H1 (cell line): ENCODE data around the gene CD40LG. TPM values are rescaled to one million over a fixed set of nuclear protein-coding genes. Genes with fewer than 3 reads are reported as not detected.
A peak's percentile ranks its signal among the peaks of the same experiment; 100 is the strongest.

Experiments
- CTCF ChIA-PET: fragments of 300-600 bp; sonication (Branson Sonifier 250); formaldehyde crosslinking; loops from one replicate; lab custom pipeline; 2021; ENCODE audit not compliant: partially characterized antibody; lab: Charles Lee
- POLR2A ChIA-PET: fragments of 300-600 bp; sonication (Branson Sonifier 250); formaldehyde crosslinking; loops from one replicate; lab custom pipeline; 2021; ENCODE audit warnings: inconsistent platforms; ENCODE audit not compliant: partially characterized antibody; lab: Charles Lee
- DNase-seq, 2 experiments: peaks; one replicate each; pipeline versions ENCODE4 v3.0.0 to v3.0.0-alpha.2; 2010 to 2022; ENCODE audit warnings: low spot score in 2 of 2, low read depth in 1 of 2, mixed read lengths in 1 of 2
- FAIRE-seq: peaks from 2 replicates; lab custom pipeline; 2011; peaks lifted over from hg19 to GRCh38; lab: Jason Lieb, UNC
- H2AFZ ChIP-seq: 2 replicates; pipeline ENCODE4 v1.8.1; 2012; ENCODE audit warnings: low read length, inconsistent platforms
- H2AK5ac ChIP-seq: 2 replicates; pipeline ENCODE4 v1.6.1; 2013; ENCODE audit warnings: low read depth, low read length
- H2BK120ac ChIP-seq: replicated peaks from 2 replicates; pipeline ENCODE3; 2013; ENCODE audit warnings: low read depth, low read length, inconsistent platforms
- H2BK12ac ChIP-seq: 2 replicates; pipeline ENCODE4 v1.6.1; 2013; ENCODE audit warnings: low read depth, low read length
- H2BK15ac ChIP-seq: 2 replicates; pipeline ENCODE4 v1.6.1; 2013; ENCODE audit warnings: low read length
- H2BK20ac ChIP-seq: 2 replicates; pipeline ENCODE4 v1.6.1; 2013; ENCODE audit warnings: low read length
- H2BK5ac ChIP-seq: 2 replicates; pipeline ENCODE4 v1.6.1; 2013; ENCODE audit warnings: low read depth, low read length
- H3K14ac ChIP-seq: 2 replicates; pipeline ENCODE4 v1.6.1; 2013; ENCODE audit warnings: inconsistent platforms; ENCODE audit not compliant: insufficient read length
- H3K18ac ChIP-seq: 2 replicates; pipeline ENCODE4 v1.6.1; 2013; ENCODE audit warnings: low read length; ENCODE audit errors: extremely low read depth
- H3K23ac ChIP-seq: 2 replicates; pipeline ENCODE4 v1.6.1; 2013; ENCODE audit warnings: inconsistent platforms; ENCODE audit not compliant: insufficient read length
- H3K23me2 ChIP-seq: 2 replicates; pipeline ENCODE4 v1.6.1; 2013; ENCODE audit warnings: low read depth, low read length
- H3K27ac ChIP-seq: 2 replicates; pipeline ENCODE4 v1.6.1; 2011; ENCODE audit warnings: low read depth, low read length, inconsistent platforms
- H3K27me3 ChIP-seq, 4 experiments: replicated peaks in 1 of 4; 1 replicate in 1 of 4; 2 replicates in 3 of 4; pipeline versions ENCODE4 v1.6.1 to v1.8.1; 2011 to 2013; ENCODE audit warnings: low read length in 3 of 4, mild to moderate bottlenecking in 3 of 4, inconsistent platforms in 2 of 4, mixed read lengths in 2 of 4, moderate library complexity in 1 of 4; ENCODE audit not compliant: control insufficient read depth in 3 of 4, insufficient read depth in 3 of 4; ENCODE audit errors: extremely low read depth in 1 of 4
- H3K36me3 ChIP-seq, 4 experiments: 2 replicates each; pipeline versions ENCODE4 v1.6.1 to v1.8.1; 2011 to 2013; ENCODE audit warnings: mild to moderate bottlenecking in 4 of 4, low read length in 3 of 4, moderate library complexity in 2 of 4, control low read depth in 1 of 4, inconsistent platforms in 1 of 4; ENCODE audit not compliant: insufficient read depth in 4 of 4, control insufficient read depth in 2 of 4
- H3K4ac ChIP-seq: replicated peaks from 2 replicates; pipeline ENCODE3; 2013; ENCODE audit warnings: low read length, low read depth, mixed read lengths, inconsistent platforms; ENCODE audit not compliant: insufficient read length
- H3K4me1 ChIP-seq, 4 experiments: replicated peaks in 1 of 4; 1 replicate in 1 of 4; 2 replicates in 3 of 4; pipeline versions ENCODE4 v1.6.1 to v1.8.1; 2011 to 2013; ENCODE audit warnings: low read length in 3 of 4, inconsistent platforms in 2 of 4, mixed read lengths in 1 of 4; ENCODE audit not compliant: insufficient read depth in 4 of 4, control insufficient read depth in 3 of 4
- H3K4me2 ChIP-seq, 2 experiments: 2 replicates each; pipeline versions ENCODE4 v1.6.1 to v1.8.1; 2011 to 2013; ENCODE audit warnings: low read depth in 2 of 2, low read length in 2 of 2, control low read depth in 1 of 2, inconsistent platforms in 1 of 2, mild to moderate bottlenecking in 1 of 2; ENCODE audit not compliant: insufficient read depth in 1 of 2
- H3K4me3 ChIP-seq, 4 experiments: fragments of 200-600, 300-600 bp in 1 of 4; sonication (generic), shearing (Covaris generic), sonication (Bioruptor Twin) in 1 of 4; 2 replicates each; pipeline versions ENCODE4 v1.5.1 to v1.8.1; 2011 to 2016; ENCODE audit warnings: low read length in 4 of 4, low read depth in 3 of 4, control low read depth in 2 of 4, inconsistent platforms in 2 of 4, mild to moderate bottlenecking in 2 of 4, mixed read lengths in 1 of 4, moderate library complexity in 1 of 4; ENCODE audit not compliant: insufficient read depth in 2 of 4; ENCODE audit errors: extremely low read depth in 1 of 4
- H3K56ac ChIP-seq: replicated peaks from 2 replicates; pipeline ENCODE3; 2013; ENCODE audit warnings: low read depth, mild to moderate bottlenecking, mixed read lengths, low read length, inconsistent platforms; ENCODE audit not compliant: insufficient read length
- H3K79me1 ChIP-seq: 2 replicates; pipeline ENCODE4 v1.6.1; 2013; ENCODE audit warnings: low read depth, low read length, control low read depth
- H3K79me2 ChIP-seq, 2 experiments: 2 replicates each; pipeline versions ENCODE4 v1.6.1 to v1.8.1; 2012 to 2013; ENCODE audit warnings: low read length in 2 of 2, mild to moderate bottlenecking in 2 of 2, inconsistent platforms in 1 of 2; ENCODE audit not compliant: insufficient read depth in 2 of 2, control insufficient read depth in 1 of 2
- H3K9ac ChIP-seq, 4 experiments: replicated peaks in 1 of 4; 1 replicate in 1 of 4; 2 replicates in 3 of 4; pipeline versions ENCODE4 v1.6.1 to v1.8.1; 2011 to 2013; ENCODE audit warnings: low read depth in 3 of 4, low read length in 3 of 4, control low read depth in 2 of 4, mild to moderate bottlenecking in 2 of 4, moderate library complexity in 2 of 4, inconsistent platforms in 1 of 4; ENCODE audit errors: extremely low read depth in 1 of 4
- H3K9me3 ChIP-seq, 2 experiments: 2 replicates each; pipeline versions ENCODE4 v1.6.1 to v1.8.1; 2012 to 2013; ENCODE audit warnings: mild to moderate bottlenecking in 2 of 2, moderate library complexity in 2 of 2, control low read depth in 1 of 2, inconsistent platforms in 1 of 2, low read depth in 1 of 2, low read length in 1 of 2, mixed read lengths in 1 of 2; ENCODE audit not compliant: insufficient read depth in 2 of 2
- H4K20me1 ChIP-seq, 2 experiments: replicated peaks in 1 of 2; 2 replicates each; pipeline versions ENCODE3 to v1.8.1; 2011 to 2013; ENCODE audit warnings: inconsistent platforms in 2 of 2, low read length in 2 of 2, mild to moderate bottlenecking in 1 of 2; ENCODE audit not compliant: insufficient read depth in 2 of 2, control insufficient read depth in 1 of 2
- H4K5ac ChIP-seq: 2 replicates; pipeline ENCODE4 v1.6.1; 2013; ENCODE audit warnings: low read length, low read depth, mixed read lengths, inconsistent platforms; ENCODE audit not compliant: insufficient read length
- H4K8ac ChIP-seq: 2 replicates; pipeline ENCODE4 v1.8.0; 2013; ENCODE audit warnings: mild to moderate bottlenecking, moderate library complexity, low read length, inconsistent platforms; ENCODE audit not compliant: insufficient read depth; ENCODE audit errors: extremely low read depth
- H4K91ac ChIP-seq: replicated peaks from 2 replicates; pipeline ENCODE3; 2013; ENCODE audit warnings: low read length, mixed read lengths, inconsistent platforms; ENCODE audit not compliant: insufficient read length
- CTCF ChIP-seq, 3 experiments: IDR thresholded peaks; 1 replicate in 2 of 3; 2 replicates in 1 of 3; pipeline versions ENCODE4 v1.5.1 to v1.6.1; 2011; ENCODE audit warnings: low read length in 3 of 3, mild to moderate bottlenecking in 3 of 3, inconsistent platforms in 2 of 3, low read depth in 1 of 3, moderate library complexity in 1 of 3; ENCODE audit not compliant: insufficient read depth in 1 of 3; ENCODE audit errors: control extremely low read depth in 1 of 3
- JUN ChIP-seq: IDR thresholded peaks from 2 replicates; pipeline ENCODE4 v1.6.1; 2011; ENCODE audit warnings: low read depth, mild to moderate bottlenecking, improper control_type of control experiment, low read length
- SRF ChIP-seq: IDR thresholded peaks from 2 replicates; pipeline ENCODE4 v1.6.1; 2011; ENCODE audit warnings: mild to moderate bottlenecking, low read depth, low read length, moderate library complexity
- whole genome bisulfite sequencing, 2 experiments: shearing (Covaris generic) in 1 of 2; methylation state at CpG; one replicate each; pipeline versions ENCODE4 v1.1.6 to v1.1.7; 2013 to 2015; ENCODE audit warnings: low lambda C conversion rate in 2 of 2, mixed read lengths in 2 of 2, inconsistent platforms in 1 of 2, low coverage in 1 of 2, missing lambda C conversion rate in 1 of 2; ENCODE audit not compliant: insufficient replicate concordance in 2 of 2, insufficient coverage in 1 of 2, insufficient read length in 1 of 2; ENCODE audit errors: extremely low coverage in 1 of 2, missing lambda C conversion rate in 1 of 2; 5-methylcytosine and 5-hydroxymethylcytosine counted together
- polyA plus RNA-seq, 7 experiments: library from polyadenylated mRNA; depleted of rRNA in 3 of 7; stranded (reverse) in 5 of 7; unstranded in 2 of 7; fragments of >200 nt in 5 of 7; fragments of 200-250 nt in 2 of 7; gene quantifications; 1 replicate in 5 of 7; 2 replicates in 1 of 7; 4 replicates in 1 of 7; pipeline versions ENCODE4 v1.2.1 to v1.2.3, GENCODE V29; 2011 to 2013; ENCODE audit warnings: missing spikeins in 2 of 7, mixed read lengths in 2 of 7
- total RNA-seq: library from RNA; stranded (reverse); fragmentation: NEBNext Ultra II Directional; extraction: Animal tissue kit (Norgen Biotek cat#: 25700); gene quantifications from 2 replicates; pipeline ENCODE4 v1.2.1, GENCODE V29; 2021

CD40LG gene
- total and polyA plus RNA-seq, 2 of the 8 experiments (the other 6 are each of a cell fraction or from before 2014, with no cell fraction given): not detected

GRCh38 chrX:136708348-136708747 lies 60.4 kb downstream of the CD40LG start:
- DNase-seq (no peak), FAIRE-seq (no peak)
- H2AFZ ChIP-seq: no peak overlapping the region
- H2AK5ac ChIP-seq: no peak overlapping the region
- no peak overlapping the region for H3K27ac ChIP-seq
- ChIA-PET POLR2A (no interaction called here), CTCF (interaction anchor here (0.6 to 1.8 kb wide), 9 partner anchors 8 to 354 kb away, joined by 3 to 9 read pairs (median 4); no protein-coding TSS in a partner anchor)
- no peak overlapping the region for H2BK5ac ChIP-seq
- no peak overlapping the region for H4K8ac ChIP-seq
- no peak overlapping the region for H3K56ac ChIP-seq
- H2BK120ac ChIP-seq: no peak overlapping the region
- peak in 1 of 3 experiments; percentile 32; a peak in 1 of 4 replicates for TF ChIP-seq CTCF (IDR thresholded peaks at IDR 0.05; ENCODE audit: control extremely low read depth in 1 of 3, insufficient read depth in 1 of 3, low read depth in 1 of 3, low read length in 3 of 3)
- TF ChIP-seq SRF: no peak
- TF ChIP-seq JUN: no peak
- no peak overlapping the region for H3K4me3 ChIP-seq
- no peak overlapping the region for H3K23ac ChIP-seq
- no peak overlapping the region for H2BK20ac ChIP-seq
- no peaks in the 10 kb centered on the region for H3K27me3 ChIP-seq
- H3K4me1 ChIP-seq: no peaks in the 10 kb centered on the region; a peak in 1 of 7 replicates
- no peak overlapping the region for H3K9ac ChIP-seq
- no peak overlapping the region for H3K4ac ChIP-seq
- no peak overlapping the region for H4K91ac ChIP-seq
- H3K23me2 ChIP-seq: no peaks in the 10 kb centered on the region
- WGBS, 2 experiments: 92% methylated on average over 1 of the region's 1 CpG; no CpG with 5 or more reads in 1 of the 2 experiments
- H4K5ac ChIP-seq: no peak overlapping the region
- no peak overlapping the region for H3K4me2 ChIP-seq
- no peaks in the 10 kb centered on the region for H3K9me3 ChIP-seq
- H3K79me1 ChIP-seq: no peaks in the 10 kb centered on the region
- no peak overlapping the region for H3K14ac ChIP-seq
- no peak overlapping the region for H3K18ac ChIP-seq
- H2BK15ac ChIP-seq: no peak overlapping the region
- no peaks in the 10 kb centered on the region for H3K36me3 ChIP-seq
- H2BK12ac ChIP-seq: no peak overlapping the region
- H3K79me2 ChIP-seq: no peaks in the 10 kb centered on the region
- no peaks in the 10 kb centered on the region for H4K20me1 ChIP-seq
